HG03432 (cell line): ENCODE measurements around the gene NTNG2.
"Not testable (repeated sequence)": the region's sequence is repeated elsewhere in the genome, so short reads cannot be mapped to it uniquely, and the experiment has no call there.

Experiments
- ATAC-seq: cut with Tn5 transposase; IDR thresholded peaks from one replicate; pipeline ENCODE4 v1.9.1; 2021; ENCODE audit warnings: mild to moderate bottlenecking, moderate library complexity; ENCODE audit not compliant: unreplicated experiment

Gene NTNG2

DNA sequence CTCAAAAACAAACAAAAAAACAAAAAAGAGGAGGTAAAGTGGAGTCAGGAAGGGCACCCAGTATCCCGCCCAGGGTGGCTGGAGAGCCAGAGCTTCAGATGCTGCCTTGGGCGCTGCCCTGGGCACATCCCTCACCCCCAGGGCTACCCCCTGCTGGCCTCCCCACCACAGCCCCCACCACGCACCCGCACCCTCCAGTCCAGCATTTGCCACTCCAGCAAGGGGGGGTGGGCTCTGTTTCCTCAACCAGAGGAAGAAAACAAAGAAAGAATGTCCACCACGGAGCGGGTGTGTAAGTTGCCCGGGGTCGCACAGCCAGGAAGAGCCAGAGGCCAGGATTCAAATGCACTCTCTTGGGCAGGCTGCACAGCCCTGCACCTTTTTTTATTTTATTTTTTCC is 86.1 kb downstream of the NTNG2 start:
- ATAC-seq = no peak

DNA sequence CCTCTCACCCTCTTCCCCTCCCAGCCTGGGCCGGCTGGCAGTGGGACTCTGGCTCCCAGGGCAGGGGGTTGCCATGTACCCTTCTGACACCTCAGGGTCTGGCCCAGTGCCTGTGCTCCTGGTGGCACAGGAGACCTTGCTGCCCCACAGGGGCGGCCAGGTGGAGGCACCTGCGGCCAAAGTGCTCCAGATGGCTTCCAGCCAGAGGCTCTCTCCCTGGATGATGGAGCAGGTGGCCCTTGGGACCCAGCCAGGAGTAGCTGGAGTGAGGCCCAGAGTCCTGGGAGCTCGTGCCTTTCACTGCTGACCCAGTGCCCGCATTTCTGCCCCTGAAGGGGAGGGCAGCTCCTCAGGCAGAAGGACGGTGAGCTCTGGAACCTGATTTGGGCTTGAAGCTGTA is 87.3 kb downstream of the NTNG2 start:
- no peak for ATAC-seq

DNA sequence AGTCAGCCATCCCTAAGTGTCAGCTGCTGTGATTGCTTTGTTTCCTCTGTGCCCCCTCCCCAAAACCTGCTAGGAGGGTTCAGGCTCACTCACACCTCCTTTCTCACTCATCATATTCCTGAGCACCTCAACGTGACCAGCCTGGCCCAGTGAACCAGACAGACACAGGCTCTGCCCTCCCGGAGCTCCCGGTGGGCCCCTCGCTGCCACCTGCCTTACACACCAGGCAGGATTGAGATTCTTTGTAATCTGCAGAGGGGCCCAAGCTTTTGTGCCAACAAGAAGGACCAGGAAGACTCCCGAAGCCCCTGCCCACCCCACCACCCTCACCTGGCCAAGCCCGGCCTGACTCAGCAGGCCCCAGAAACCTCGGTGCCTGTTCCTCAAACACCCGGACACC is 87.8 kb downstream of the NTNG2 start:
- no peak for ATAC-seq

DNA sequence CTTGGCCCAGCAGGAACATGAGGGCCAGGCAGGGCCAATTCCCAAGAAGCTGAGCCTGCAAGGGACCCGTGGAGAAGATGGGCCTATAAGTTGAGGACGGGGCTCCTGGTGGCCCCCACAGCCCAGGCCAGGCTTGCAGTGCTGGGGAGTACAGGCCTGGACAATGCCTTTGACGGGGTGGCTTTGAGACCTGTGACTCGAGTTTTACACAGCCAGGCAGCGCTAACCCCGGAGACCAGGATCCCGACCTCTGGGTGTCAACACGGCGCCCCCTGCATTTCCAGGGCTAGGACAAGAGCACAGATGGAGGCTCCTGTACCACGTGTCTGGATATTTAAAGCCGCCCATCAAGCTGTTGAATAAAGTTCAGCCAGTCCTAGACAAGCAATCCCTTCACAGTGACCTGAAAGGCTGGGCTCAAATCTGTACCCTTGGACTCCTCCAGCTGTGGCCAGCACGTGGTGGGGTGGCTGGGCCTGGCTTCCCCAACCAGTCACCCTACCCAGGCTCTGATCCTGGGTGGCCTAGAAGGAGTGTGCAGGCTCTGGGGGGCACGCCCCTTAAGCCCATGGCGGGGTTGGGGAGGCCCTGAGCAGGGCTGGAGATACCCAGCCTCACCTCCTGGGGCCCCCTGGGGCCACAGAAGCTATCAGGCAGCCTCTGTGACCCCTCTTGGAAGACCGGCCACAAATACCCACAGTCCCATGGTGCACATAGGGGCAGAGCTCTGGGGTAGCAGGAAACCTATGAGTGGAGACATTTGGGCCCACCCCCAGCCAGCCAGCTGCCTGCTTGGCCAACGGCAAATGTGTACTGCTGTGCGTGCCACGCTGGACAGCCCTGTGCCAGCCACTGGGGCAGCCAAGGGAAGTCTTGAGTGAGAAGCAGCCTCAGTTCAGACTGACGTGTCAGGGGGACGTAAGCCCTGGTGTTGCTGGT is 88.7 kb downstream of the NTNG2 start:
- no peak for ATAC-seq

DNA sequence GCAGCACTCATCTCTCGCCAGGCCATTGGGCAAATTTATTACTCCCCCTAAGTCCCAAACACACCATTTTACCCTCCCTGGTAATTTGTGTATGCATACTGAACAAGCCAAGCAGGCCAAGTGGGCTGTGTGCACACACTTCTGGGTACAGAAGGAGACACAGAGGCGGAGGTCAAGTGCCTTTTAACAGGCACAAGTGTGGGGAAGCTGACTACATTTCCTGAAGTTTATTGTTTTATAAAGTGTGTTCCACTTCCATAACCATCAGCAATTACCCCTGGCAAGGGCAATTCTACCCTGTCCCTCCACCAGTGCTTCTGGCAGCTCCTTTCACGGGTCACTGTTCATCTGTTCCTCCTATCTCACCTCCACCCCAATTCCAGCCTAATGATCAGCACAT is 99.0 kb downstream of the NTNG2 start:
- no peak for ATAC-seq

DNA sequence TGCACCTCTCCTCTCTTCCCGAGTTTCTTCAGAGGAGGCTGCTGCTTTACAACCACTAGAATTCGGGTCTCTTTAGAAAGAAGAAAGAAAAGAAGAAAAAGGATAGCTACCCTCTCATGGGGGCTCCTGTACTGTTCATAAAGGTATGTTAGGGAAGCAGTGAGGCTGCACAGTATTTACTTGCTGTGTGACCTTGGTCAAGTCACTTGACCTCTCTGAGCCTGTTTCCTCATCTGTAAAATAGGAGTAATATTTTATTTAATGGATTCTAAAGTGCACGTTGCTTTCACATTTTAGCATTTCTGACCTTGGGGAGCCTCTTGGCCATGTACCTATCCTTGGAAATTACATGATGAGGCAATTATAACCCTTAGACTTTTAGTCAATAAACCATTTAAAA is 104.2 kb downstream of the NTNG2 start:
- ATAC-seq = no peak

DNA sequence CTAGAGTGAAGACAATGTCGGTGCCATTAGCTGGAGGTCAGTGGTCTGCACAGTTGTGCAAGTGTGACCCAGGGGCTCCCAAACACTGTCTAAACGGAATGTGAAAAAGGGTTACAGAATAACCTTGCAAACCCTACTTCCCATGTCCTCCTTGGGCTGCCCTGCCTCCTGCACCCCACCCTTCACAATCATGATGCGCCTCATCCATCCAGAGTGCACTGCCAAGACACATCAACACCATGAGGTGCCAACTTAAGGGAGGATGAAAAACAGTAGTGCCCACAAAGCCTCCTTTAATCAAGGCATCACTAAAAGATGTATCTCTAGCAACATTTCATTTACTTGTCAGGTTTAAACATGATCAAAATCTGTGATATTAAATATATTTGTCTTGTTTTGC is 105.8 kb downstream of the NTNG2 start:
- ATAC-seq = no peak

DNA sequence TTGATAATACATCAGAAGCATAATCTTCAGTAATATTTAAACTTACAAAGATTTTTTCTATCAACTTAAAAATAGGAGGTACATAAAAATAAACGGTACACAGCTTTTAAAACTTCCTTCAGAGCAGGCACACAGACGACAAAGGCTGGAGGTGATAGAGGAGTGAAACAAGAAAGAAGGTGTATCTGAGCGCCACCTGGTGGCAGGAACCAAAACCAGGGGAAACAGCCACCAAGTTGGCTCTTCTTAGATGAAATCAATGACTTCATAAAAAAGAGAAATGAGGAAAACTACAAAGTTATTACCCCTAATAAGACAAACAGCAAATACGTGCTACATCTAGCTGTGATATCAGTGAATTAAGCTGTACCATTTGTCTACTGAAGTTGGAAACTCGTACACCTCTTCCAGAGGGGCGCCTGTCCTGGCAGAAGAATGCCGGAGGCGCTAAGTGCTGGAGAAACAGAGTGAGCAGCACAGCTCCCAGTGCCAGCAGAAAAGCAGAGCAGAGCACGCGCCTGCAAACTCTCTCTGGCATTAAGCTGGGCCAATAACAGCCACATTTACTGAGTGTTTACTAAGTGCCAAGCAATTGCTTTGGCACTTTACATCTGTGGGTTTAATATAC is 107.0 kb downstream of the NTNG2 start:
- ATAC-seq = no peak

DNA sequence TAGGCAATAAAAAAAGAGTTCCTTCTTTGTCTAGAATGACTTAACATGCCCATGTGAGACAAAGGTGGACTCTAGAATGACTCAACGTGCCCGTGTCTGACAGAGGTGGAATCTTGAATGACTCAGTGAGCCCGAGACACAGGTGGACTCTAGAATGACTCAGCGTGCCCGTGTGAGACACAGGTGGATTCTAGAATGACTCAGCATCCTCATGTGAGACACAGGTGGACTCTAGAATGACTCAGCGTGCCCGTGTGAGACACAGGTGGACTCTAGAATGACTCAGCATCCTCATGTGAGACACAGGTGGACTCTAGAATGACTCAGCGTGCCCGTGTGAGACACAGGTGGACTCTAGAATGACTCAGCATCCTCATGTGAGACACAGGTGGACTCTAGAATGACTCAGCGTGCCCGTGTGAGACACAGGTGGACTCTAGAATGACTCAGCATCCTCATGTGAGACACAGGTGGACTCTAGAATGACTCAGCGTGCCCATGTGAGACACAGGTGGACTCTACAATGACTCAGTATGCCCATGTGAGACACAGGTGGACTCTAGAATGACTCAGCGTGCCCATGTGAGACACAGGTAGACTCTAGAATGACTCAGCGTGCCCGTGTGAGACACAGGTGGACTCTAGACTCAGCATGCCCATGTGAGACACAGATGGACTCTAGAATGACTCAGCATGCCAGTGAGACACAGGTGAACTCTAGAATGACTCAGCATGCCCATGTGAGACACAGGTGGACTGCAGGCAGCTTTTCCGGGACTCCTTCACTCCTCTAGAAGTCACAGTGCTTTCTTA is 108.1 kb downstream of the NTNG2 start:
- not testable (repeated sequence) for ATAC-seq

DNA sequence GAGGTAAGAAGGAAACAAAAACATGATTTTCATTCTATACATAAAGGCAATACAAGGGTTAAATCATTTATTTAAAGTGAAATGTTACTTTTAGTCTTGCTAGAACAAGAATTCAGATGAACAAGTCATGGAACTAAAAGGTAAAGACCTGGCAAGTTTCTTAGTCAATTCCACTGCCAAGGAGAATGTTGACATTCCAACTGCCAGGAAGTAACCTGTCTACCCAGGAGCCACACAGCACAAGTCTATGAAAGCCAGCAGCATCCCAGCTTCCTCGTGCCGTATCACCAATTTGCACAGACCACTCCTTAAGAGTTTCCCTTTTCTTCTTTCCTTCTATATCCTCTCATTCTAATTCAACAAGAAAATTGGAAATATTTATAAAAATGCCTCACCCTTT is 113.0 kb downstream of the NTNG2 start:
- no peak for ATAC-seq

DNA sequence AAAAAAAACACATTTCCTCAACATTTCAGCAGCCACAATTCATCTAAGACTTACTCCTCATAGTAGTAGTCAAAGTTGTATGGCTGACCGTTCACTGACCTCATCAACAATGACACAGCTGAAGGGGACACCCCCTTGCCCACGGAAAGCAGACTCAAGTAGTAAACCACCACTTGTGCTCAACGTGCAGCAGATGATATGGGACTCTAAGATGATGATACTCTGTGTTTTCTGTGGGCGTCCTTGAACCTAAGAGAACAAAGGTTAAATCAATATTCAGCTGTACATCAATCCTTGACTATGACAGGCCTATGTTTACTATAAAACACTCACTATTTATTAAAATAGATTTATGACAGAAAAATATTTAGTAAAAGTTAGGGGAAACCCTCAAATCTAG is 121.3 kb downstream of the NTNG2 start:
- ATAC-seq = no peak

DNA sequence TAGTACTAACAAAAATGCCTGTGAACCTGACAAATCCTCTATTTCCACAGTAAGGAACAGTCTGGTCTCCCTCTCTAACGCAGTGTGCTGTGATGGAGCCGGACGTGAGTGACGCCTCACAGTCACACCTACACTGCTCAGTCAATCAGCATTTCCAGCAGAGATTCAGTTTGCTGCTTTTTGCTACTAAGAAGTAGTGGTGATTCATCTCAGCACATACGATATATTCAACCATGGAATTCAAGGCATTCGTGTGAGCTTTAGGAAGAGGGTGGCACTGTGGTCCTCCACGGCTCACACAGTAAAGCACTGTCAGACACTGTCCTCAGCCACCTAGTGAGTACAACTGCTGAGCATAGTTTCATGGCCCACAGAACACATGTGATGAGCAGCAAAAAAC is 122.0 kb downstream of the NTNG2 start:
- no peak for ATAC-seq

DNA sequence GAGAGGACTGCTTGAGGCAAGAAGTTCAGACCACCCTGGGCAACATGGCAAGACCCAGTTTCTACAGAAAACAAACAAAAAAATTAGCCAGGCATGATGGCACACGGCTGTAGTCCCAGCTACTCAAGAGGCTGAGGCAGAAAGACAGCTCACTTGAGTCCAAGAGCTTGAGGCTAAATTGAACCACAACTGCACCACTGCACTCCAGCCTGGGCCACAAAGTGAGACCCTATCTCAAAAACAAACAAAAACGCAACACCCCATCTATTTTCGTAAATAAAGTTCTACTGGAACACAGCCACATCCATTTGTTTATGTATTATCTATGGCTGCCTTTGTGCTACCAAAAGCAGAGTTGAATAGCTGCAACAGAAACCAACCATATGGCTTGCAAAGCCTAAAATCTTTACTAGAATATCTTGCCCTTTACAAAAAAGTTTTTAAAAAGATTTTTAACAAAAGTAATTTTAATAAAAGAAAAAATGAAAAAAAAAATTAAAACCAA is 125.5 kb downstream of the NTNG2 start:
- no peak for ATAC-seq

DNA sequence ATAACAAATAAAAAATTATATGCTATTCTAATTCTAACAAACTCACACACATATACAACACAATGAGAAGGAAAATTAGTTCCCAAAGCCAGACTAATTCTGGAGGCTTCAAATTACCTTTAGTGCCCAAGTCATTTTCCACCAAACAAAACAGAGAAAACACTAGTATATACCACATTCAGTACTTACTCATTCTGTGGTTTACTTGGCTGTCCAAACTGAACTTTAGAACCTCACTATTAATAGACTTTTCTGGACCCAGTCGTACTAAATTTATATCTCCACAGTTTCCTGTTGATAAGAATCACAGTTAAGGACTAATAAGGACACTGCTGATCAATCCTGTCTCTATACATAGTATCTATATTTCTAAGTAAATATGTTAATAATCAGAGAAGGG is 126.5 kb downstream of the NTNG2 start:
- ATAC-seq = no peak

DNA sequence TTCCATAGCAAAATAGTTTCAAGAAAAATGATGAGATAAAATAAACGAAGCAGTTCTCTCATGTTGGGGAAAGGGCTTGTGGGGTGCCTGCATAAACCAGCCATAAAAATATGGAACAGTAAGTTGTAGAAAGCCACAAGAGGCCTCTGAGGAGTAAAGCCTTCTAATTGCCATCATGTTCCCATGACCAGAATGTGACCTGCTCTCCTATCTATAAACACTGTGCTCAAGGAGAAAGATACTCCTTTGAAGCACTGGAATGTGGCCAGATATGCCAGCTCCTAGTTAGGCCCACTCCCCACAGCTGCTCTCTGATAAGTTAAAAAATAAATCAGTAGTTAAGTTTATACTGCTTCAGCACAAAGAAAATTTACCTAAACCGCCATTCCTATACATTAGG is 127.1 kb downstream of the NTNG2 start:
- ATAC-seq = no peak

DNA sequence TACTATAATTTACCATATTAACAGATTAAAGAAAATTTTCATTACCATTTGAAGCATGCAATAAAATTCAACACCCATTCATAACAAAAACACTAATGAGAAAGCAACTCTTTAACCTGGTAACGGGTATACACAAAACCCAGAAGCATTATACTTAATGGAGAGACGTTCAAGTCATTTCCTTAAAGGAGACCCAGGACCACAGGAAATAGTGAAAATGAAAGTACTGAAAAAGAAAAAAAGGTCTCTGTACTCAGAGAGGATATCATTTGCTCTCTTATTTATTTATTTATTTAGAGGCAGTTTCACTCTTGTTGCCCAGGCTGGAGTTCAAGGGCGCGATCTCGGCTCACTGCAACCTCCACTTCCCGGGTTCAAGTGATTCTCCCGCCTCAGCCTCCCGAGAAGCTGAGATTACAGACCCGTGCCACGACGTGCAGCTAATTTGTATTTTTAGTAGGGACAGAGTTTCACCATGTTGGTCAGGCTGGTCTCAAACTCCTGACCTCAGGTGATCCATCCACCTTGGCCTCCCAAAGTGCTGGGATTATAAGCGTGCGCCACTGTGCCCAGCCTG is 131.4 kb downstream of the NTNG2 start:
- ATAC-seq = no peak
